ENCODE data around the gene COQ10A.

COQ10A gene

GRCh38 chr12:56266693-56267442, at the start of gene COQ10A:
COQ10A (plus strand) TSS chr12:56266942; CDS start chr12:56267119, 177 bp downstream.
- DNase-seq (ENCODE audit: low spot score), result peak; percentile 85

GRCh38 chr12:56219840-56220239, 46.9 kb upstream of the COQ10A start:
- DNase-seq (ENCODE audit: low spot score), result no peak

GRCh38 chr12:56220611-56221231, 46.0 kb upstream of the COQ10A start:
- DNase-seq (ENCODE audit: low spot score), result peak; percentile 54

GRCh38 chr12:56221232-56221756, 45.4 kb upstream of the COQ10A start:
- DNase-seq (ENCODE audit: low spot score), result peak; percentile 36

- DNase-seq (ENCODE audit: low spot score), result peak; percentile 97
These were observed 44.8 kb upstream of the COQ10A start, which contains the start of gene RNF41 for GRCh38 chr12:56221757-56222530. RNF41 (minus strand) TSS chr12:56221922; CDS start chr12:56214047, 7,875 bp downstream.

GRCh38 chr12:56222531-56222895, 44.2 kb upstream of the COQ10A start:
- no peak for DNase-seq (ENCODE audit: low spot score)

- no peak for DNase-seq (ENCODE audit: low spot score)
These were observed 43.1 kb upstream of the COQ10A start for GRCh38 chr12:56223571-56224101.

- DNase-seq (ENCODE audit: low spot score), result peak; percentile 96
These were observed 42.5 kb upstream of the COQ10A start, which contains the start of gene NABP2 for GRCh38 chr12:56224102-56224701. NABP2 (plus strand) TSS chr12:56224342; CDS start chr12:56224857, 515 bp downstream.

GRCh38 chr12:56224954-56225353, 41.8 kb upstream of the COQ10A start:
- no peak for DNase-seq (ENCODE audit: low spot score)

GRCh38 chr12:56229082-56229481, 37.7 kb upstream of the COQ10A start:
- no peak for DNase-seq (ENCODE audit: low spot score)

- DNase-seq (ENCODE audit: low spot score), result no peak
These were observed 36.8 kb upstream of the COQ10A start, which contains the start of gene SLC39A5 for GRCh38 chr12:56229916-56230431. SLC39A5 (plus strand) TSS chr12:56230051; CDS start chr12:56231275, 1,224 bp downstream.

- DNase-seq (ENCODE audit: low spot score), result no peak
These were observed 36.1 kb upstream of the COQ10A start for GRCh38 chr12:56230432-56231183.

GRCh38 chr12:56231184-56231582, 35.6 kb upstream of the COQ10A start:
- no peak for DNase-seq (ENCODE audit: low spot score)

GRCh38 chr12:56234746-56235436, 31.9 kb upstream of the COQ10A start:
- DNase-seq (ENCODE audit: low spot score), result no peak

GRCh38 chr12:56236091-56236490, 30.7 kb upstream of the COQ10A start:
- DNase-seq (ENCODE audit: low spot score), result no peak

- DNase-seq (ENCODE audit: low spot score), result no peak
These were observed 29.8 kb upstream of the COQ10A start for GRCh38 chr12:56236985-56237384.

- no peak for DNase-seq (ENCODE audit: low spot score)
These were observed 29.2 kb upstream of the COQ10A start for GRCh38 chr12:56237552-56237951.

GRCh38 chr12:56241424-56242303, 25.1 kb upstream of the COQ10A start:
- no peak for DNase-seq (ENCODE audit: low spot score)

- no peak for DNase-seq (ENCODE audit: low spot score)
These were observed 23.8 kb upstream of the COQ10A start for GRCh38 chr12:56242986-56243385.

All from pons (tissue), 1 donor.